ENCODE data around the gene SFT2D1. TPM values are rescaled to one million over a fixed set of nuclear protein-coding genes. Genes with fewer than 3 reads are reported as not detected.

SFT2D1 gene
- total RNA-seq, 2 experiments from 2014 or later: 27.7 to 30.5 TPM

DNA sequence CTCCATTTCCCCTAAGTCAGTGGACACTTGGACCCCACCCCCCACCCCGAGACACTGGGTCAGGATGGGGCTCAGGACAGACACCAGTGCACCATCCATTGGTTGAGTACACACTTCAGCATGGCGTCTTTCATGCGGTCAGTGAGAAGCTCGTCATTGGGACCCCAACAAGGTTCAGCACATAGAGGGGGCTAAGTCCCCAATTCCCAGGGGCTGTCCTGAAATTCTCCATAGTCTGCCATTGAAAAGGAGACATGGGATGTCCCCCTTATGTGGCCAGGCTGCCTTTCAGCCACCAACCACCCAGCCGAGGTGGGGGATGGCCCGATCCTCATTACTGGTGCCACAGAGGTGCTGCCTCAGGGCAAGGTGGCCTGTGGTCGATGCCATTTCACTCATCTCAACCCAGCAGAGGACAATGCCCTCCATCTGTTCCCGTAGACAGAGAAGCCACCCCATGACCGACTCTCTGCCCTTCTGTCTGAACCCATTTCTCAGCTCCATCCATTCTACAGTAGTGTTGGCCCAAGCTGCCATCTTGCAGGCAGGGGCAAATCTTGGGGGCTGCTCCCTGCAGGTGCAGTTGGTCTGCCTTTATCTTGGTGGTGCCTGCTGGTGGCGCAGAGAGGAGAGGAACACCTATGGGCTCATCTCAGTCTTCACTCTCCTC is 71.5 kb downstream of the SFT2D1 start:
- H3K4me3 Mint-ChIP-seq: no peak overlapping the region
- H3K27me3 Mint-ChIP-seq (ENCODE audit: low read depth): peaks cover 8% of the 10 kb centered on the region

More for the DNA sequence above, 71.5 kb downstream of the SFT2D1 start:
- H3K9me3 Mint-ChIP-seq (ENCODE audit: insufficient read depth): no peaks in the 10 kb centered on the region
- H3K27ac Mint-ChIP-seq: no peak overlapping the region
- ChIA-PET POLR2A (interaction anchor here (1.3 kb wide), 1 partner anchor 14 kb away, joined by 3 read pairs; no protein-coding TSS in a partner anchor), CTCF (no interaction called here)
- no peak for DNase-seq
- H3K36me3 Mint-ChIP-seq (ENCODE audit: low read depth): no peaks in the 10 kb centered on the region
- ATAC-seq: no peak
- peaks cover 7% of the 10 kb centered on the region for H3K4me1 Mint-ChIP-seq (ENCODE audit: low read depth)

Other genes with a start within 250 kb of the SFT2D1 start
- gene TBXT, start 174.7 kb downstream of the SFT2D1 start, total RNA-seq: not detected
- not detected for gene PRR18, start 34.2 kb downstream of the SFT2D1 start, total RNA-seq
- gene MPC1, start 40.4 kb upstream of the SFT2D1 start, total RNA-seq: 10 to 100 TPM; 32.8 to 36.7 TPM
- under 1 TPM; 0.16 to 0.29 TPM for gene RAMACL, start 244.1 kb upstream of the SFT2D1 start, total RNA-seq